Muscle of leg (tissue), 11 donors: ENCODE results near the gene ZDHHC16. TPM values are rescaled to one million over a fixed set of nuclear protein-coding genes. Genes with fewer than 3 reads are reported as not detected.

ENCODE experiments used
- DNase-seq: peaks from one replicate; pipeline ENCODE4 v3.0.0; 2013
- H3K27ac ChIP-seq: one replicate; pipeline ENCODE4 v1.5.1; 2013; ENCODE audit warnings: mild to moderate bottlenecking, low read length, control low read depth
- H3K27me3 ChIP-seq: one replicate; pipeline ENCODE4 v1.6.1; 2013; ENCODE audit warnings: low read length; ENCODE audit not compliant: control insufficient read depth, insufficient read depth
- H3K36me3 ChIP-seq: one replicate; pipeline ENCODE4 v1.6.1; 2013; ENCODE audit warnings: low read length; ENCODE audit not compliant: control insufficient read depth, insufficient read depth
- H3K4me1 ChIP-seq: one replicate; pipeline ENCODE4 v1.6.1; 2013; ENCODE audit warnings: low read length; ENCODE audit not compliant: control insufficient read depth, insufficient read depth
- H3K4me3 ChIP-seq: one replicate; pipeline ENCODE4 v1.5.1; 2013; ENCODE audit warnings: low read length, control low read depth
- H3K9me3 ChIP-seq: replicated peaks from 2 replicates; pipeline ENCODE4 v1.6.1; 2013; ENCODE audit warnings: low read depth, low read length; ENCODE audit not compliant: control insufficient read depth
- WGBS: methylation state at CpG from one replicate; pipeline ENCODE4 v1.1.5; 2013; ENCODE audit warnings: missing lambda C conversion rate; ENCODE audit not compliant: insufficient coverage; 5-methylcytosine and 5-hydroxymethylcytosine counted together
- polyA plus RNA-seq, 8 donors: library from polyadenylated mRNA; unstranded; fragments of 120-200 nt; gene quantifications; one replicate each; pipeline versions ENCODE4 v1.2.1 to v1.2.3, GENCODE V29; 2013; ENCODE audit warnings: inconsistent platforms in 1 of 8, low replicate concordance in 1 of 8; ENCODE audit not compliant: insufficient read length in 8 of 8, insufficient read depth in 1 of 8
- total RNA-seq: library from RNA; stranded (reverse); fragments of 120-200 nt; gene quantifications from one replicate; pipeline ENCODE4 v1.2.4, GENCODE V29; 2013

Gene ZDHHC16
- total and polyA plus RNA-seq, 9 donors, result 26.8 to 34.6 (median 31.4) TPM

- no CpG with 5 or more reads among the region's 2 CpGs for WGBS
- no peaks in the 10 kb centered on the region for H3K9me3 ChIP-seq
- H3K4me3 ChIP-seq, result no peak overlapping the region
- DNase-seq, result peak; percentile 77
- peaks cover 5% of the 10 kb centered on the region for H3K36me3 ChIP-seq
- H3K27me3 ChIP-seq, result no peaks in the 10 kb centered on the region
- peaks cover 20% of the 10 kb centered on the region for H3K4me1 ChIP-seq
- peak overlapping the region; percentile 74 for H3K27ac ChIP-seq
Measured at GRCh38 chr10:97490592-97490991, 44.6 kb downstream of the ZDHHC16 start.

DNA sequence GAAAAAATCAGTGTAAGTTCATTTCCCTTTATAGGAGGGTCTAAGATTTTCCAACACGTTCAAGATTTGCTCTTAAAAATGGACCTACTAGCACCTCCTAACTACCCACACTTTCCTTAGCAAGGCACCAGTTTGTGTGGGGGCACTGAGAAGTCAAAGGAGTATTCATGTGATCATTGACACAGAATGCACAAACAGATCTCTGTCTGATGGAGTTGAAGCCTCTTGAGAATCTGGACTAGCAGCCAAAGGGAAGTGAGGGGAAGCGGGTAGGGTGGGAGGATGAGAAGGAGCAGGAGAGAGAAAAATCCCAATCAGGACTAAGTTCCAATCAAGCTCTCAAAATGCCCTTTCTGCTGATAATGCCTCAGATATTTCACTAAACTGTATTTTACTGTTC is 48.2 kb downstream of the ZDHHC16 start:
- Histone ChIP-seq H3K27ac (no peak overlapping the region), H3K9me3 (no peaks in the 10 kb centered on the region), H3K4me3 (no peak overlapping the region), H3K4me1 (peaks cover 25% of the 10 kb centered on the region), H3K36me3 (peaks cover 5% of the 10 kb centered on the region), H3K27me3 (no peaks in the 10 kb centered on the region)
- WGBS, result no CpG with 5 or more reads among the region's 2 CpGs
- no peak for DNase-seq

DNA sequence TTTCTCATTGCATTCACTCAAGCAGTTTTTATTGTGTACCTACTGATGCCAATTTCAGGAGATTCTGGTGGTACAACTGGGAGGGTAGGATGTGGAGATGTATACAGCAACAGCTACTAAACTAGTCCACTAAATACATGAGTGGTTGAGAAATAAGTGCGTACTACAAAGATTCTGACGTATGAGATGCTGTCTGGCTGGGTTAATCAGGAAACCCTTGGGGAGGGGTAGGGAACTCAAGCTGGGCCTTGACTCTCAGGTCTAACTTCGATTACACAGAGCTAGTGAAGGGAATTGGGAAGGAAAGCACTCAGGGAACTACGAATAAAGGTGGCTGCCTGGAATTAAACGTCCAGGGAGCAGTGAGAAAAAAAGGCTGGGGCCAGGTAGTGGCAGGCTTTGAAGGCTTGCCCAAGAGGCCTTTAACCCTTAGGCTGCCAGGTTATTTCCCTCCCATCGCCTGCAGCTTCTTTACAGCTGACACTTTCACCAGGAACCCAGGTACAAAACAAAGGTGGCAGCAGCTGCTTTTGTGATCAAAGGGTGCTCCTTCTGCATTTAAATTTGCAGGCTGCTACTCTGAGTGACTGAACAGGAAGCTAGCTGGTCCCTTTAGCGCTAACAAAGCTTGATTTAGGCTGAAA is 49.0 kb downstream of the ZDHHC16 start:
- Histone ChIP-seq H3K9me3 (no peaks in the 10 kb centered on the region), H3K4me3 (no peak overlapping the region), H3K27me3 (no peaks in the 10 kb centered on the region), H3K36me3 (peaks cover 5% of the 10 kb centered on the region), H3K27ac (no peak overlapping the region), H3K4me1 (peaks cover 29% of the 10 kb centered on the region)
- 29% methylated on average over 5 of the region's 7 CpGs for WGBS
- no peak for DNase-seq

DNA sequence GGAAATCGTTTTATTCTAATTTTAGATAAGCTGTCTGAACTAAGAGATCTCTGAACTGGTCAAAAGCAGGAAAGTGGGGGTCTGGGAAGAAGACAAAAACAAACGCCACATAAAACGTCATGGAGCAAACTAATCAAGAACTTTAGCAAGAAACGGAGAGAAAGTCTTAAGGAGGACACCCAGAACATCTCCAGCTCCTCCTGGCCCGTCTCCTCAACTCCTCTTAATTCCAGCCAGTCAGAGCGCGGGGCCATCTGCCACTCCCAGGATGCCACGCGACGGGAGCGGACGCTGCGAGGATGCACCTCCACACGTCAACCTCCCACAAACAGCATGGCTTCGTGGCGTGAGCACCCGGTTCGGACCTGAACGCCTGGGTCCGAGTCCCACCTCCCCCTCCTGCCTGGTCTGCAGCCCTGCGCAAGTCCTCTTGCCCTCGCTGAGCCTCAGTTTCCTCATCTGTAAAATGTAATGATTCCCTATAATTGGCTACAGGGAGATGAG is 51.6 kb downstream of the ZDHHC16 start:
- peaks cover 18% of the 10 kb centered on the region for H3K4me1 ChIP-seq
- peak overlapping the region; percentile 77 for H3K4me3 ChIP-seq
- no peaks in the 10 kb centered on the region for H3K9me3 ChIP-seq
- 2% methylated on average over 12 of the region's 22 CpGs for WGBS
- H3K36me3 ChIP-seq, result peaks cover 5% of the 10 kb centered on the region
- H3K27me3 ChIP-seq, result peaks cover 2% of the 10 kb centered on the region
- peak overlapping the region; percentile 96 for H3K27ac ChIP-seq
- DNase-seq, result peak; percentile 87

GRCh38 chr10:97498076-97498840 is 52.3 kb downstream of the ZDHHC16 start, which contains the start of gene MMS19:
Gene MMS19 (minus strand): TSS chr10:97498422. CDS start chr10:97498384, 38 bp downstream.
- peak; percentile 98 for DNase-seq
- no peaks in the 10 kb centered on the region for H3K9me3 ChIP-seq
- peaks cover 19% of the 10 kb centered on the region for H3K4me1 ChIP-seq
- under 1% methylated on average over 72 of the region's 73 CpGs for WGBS
- H3K27me3 ChIP-seq, result peaks cover 2% of the 10 kb centered on the region
- H3K27ac ChIP-seq, result peak within 1 kb of the TSS; percentile 96
- peak within 1 kb of the TSS; percentile 77 for H3K4me3 ChIP-seq
- peaks cover 2% of the 10 kb centered on the region for H3K36me3 ChIP-seq

DNA sequence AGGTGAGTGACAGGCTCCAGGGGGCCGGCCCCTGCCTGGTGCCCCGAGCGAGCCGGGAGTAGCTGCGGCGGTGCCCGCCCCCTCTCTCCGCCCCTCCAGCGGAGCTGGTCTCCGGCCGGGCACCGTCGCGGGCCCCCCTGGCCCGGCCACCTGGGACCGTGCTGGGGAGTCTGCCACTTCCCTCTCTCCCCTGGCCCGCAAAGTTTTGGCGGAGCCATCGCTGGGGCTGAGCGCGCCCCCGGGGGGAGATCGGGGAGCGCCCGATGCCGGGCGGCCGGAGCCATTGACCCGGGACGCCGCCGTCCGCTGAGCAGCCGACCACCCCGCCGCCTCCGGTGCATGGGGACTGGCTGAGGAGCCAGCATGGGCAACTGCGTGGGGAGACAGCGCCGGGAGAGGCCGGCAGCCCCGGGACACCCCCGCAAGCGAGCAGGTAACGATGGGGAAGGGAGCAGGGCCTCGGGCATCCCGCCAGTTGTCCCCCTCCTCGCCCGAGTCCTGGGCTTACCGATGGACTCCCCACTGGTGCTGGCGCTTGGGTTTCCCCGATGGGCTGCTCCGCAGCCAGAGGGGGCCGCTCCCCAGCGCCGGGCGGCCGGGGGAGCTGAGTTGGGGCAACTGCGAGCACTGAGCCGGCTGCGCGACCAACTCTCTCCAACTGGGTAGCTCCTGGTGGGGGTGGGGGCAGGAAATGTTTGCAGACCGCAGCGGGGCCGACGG is 53.0 kb downstream of the ZDHHC16 start, which contains the start of gene UBTD1:
Gene UBTD1 (plus strand): TSS at position 84 of the 720 bp plus-strand sequence. CDS start 280 bp downstream, at position 364.
- under 1% methylated on average over 66 of the region's 66 CpGs for WGBS
- Histone ChIP-seq H3K4me1 (peaks cover 22% of the 10 kb centered on the region), H3K27ac (peak within 1 kb of the TSS; percentile 96), H3K4me3 (peak within 1 kb of the TSS; percentile 77), H3K27me3 (peaks cover 2% of the 10 kb centered on the region), H3K9me3 (no peaks in the 10 kb centered on the region), H3K36me3 (peaks cover 2% of the 10 kb centered on the region)
- peak; percentile 60 for DNase-seq

DNA sequence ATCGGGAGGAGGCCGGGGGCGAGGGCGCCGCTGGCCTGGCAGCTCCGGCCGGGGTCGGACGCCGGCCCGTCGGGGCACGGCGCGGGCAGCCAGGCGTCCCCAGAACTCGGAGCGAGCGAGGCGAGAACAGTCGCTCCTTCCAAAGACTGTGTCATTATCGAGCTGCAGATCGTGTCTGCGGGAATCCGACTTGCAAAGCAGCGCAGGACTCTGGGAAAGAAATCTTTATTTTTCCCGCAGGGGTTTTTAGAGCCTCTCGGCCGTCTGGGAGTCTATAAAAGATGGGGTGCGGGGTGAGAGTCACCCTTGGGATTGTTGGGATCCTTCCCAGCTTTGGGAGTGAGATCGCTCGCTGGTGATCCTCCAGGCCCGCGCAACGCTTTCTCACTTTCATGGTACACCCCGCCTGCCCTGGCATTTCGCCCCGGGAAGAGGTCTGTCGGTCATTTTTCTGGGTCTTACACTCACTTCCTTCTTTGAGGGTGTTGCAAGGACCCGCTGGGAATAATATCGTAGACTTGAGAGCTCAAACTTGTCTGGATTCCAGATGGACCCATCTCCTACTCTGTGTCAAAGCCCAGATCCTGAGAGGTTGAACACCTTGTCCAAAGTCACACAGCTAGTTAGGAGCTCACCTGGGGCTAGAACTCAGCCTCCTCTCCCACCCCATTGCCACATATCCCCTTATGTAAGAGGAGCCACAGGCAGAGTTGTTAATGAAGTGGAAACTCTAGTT is 53.8 kb downstream of the ZDHHC16 start:
- Histone ChIP-seq H3K4me3 (peak overlapping the region; percentile 77), H3K4me1 (peaks cover 22% of the 10 kb centered on the region), H3K9me3 (no peaks in the 10 kb centered on the region), H3K36me3 (no peaks in the 10 kb centered on the region), H3K27me3 (peaks cover 2% of the 10 kb centered on the region), H3K27ac (peak overlapping the region; percentile 52)
- under 1% methylated on average over 33 of the region's 41 CpGs for WGBS
- peak; percentile 72 for DNase-seq

DNA sequence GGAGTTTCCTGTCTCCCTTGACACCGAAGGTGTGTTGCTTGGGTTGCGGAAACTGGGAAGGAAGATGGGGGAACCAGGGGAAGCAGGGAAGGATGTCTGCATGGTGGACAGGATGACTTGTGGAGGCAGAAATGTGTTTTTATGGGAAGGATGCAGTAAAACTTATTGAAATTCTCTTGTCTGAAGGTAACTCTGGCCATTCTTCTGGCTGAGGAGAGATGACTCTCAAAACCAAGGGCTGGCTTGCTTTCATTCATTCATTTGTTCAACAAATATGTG is 54.3 kb downstream of the ZDHHC16 start:
- H3K36me3 ChIP-seq, result no peaks in the 10 kb centered on the region
- WGBS, result 81% methylated on average over 2 of the region's 2 CpGs
- no peak for DNase-seq
- peaks cover 20% of the 10 kb centered on the region for H3K4me1 ChIP-seq
- H3K27ac ChIP-seq, result no peak overlapping the region
- H3K9me3 ChIP-seq, result no peaks in the 10 kb centered on the region
- peaks cover 2% of the 10 kb centered on the region for H3K27me3 ChIP-seq
- H3K4me3 ChIP-seq, result peak overlapping the region; percentile 77

- no CpG with 5 or more reads among the region's 6 CpGs for WGBS
- Histone ChIP-seq H3K9me3 (no peaks in the 10 kb centered on the region), H3K4me3 (no peak overlapping the region), H3K27ac (no peak overlapping the region), H3K27me3 (peaks cover 2% of the 10 kb centered on the region), H3K4me1 (peaks cover 15% of the 10 kb centered on the region), H3K36me3 (no peaks in the 10 kb centered on the region)
- no peak for DNase-seq
Measured at GRCh38 chr10:97502916-97503315, 56.9 kb downstream of the ZDHHC16 start.
